ENCODE measurements around the gene ZBTB33. TPM values are rescaled to one million over a fixed set of nuclear protein-coding genes. Genes with fewer than 3 reads are reported as not detected.

The ZBTB33 gene
- polyA plus RNA-seq, 2 of the 4 experiments (the other 2 are of a cell fraction): 12.3 to 14.3 TPM

DNA sequence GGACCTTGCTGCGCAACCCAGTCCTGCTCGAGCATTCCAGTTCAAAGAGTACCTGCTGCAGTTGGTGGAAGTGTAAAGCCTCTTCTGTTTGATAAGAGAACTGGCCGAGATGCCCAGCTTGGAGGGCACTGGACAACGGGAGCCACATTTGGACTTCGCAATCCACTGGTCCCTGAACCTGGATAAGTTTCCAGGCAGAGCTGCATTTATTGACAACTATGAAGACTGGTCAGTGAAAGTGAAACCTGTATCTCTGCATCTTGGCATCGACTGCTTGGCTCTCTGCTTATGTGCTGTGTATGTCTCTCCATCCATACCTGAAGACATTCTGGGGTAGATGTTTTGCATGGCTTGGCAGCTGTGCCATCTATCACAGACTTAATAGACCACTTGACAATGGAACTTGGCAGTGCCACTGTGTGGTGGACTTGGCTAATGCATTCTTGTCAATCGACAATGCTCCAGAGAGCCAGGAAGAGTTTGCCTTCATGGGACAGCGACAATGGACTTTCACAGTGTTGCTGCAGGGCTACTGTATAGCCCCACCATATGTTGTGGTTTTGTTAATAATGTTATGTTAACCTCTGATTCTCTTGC is 43.5 kb upstream of the ZBTB33 start:
- ChIA-PET POLR2A (no interaction called here), CTCF (interaction anchor here (1.0 kb wide), 1 partner anchor 69 kb away, joined by 3 read pairs; no protein-coding TSS in a partner anchor)
- FAIRE-seq: no peak
- peak in 1 of 2 experiments; percentile 4 for DNase-seq (ENCODE audit: low read depth in 1 of 2, low spot score in 1 of 2)
- Histone ChIP-seq H3K4me1 (no peaks in the 10 kb centered on the region), H3K27ac (no peak overlapping the region), H3K9me3 (no peaks in the 10 kb centered on the region), H3K4me2 (no peak overlapping the region), H3K4me3 (no peak overlapping the region)
- TF ChIP-seq ATOH8 (CRISPR knock-in tag; IDR thresholded peaks at IDR 0.05; ENCODE audit: low read depth) (no peak), CEBPB (IDR thresholded peaks at IDR 0.05) (no peak), ESRRA (IDR thresholded peaks at IDR 0.05; ENCODE audit: borderline replicate concordance, low read length) (no peak), BHLHE40 (IDR thresholded peaks at IDR 0.05; ENCODE audit: low read depth, low read length) (no peak), POLR2AphosphoS2 (conservative IDR thresholded peaks at IDR 0.05; ENCODE audit: low read length) (no peak), NFE2L2 (conservative IDR thresholded peaks at IDR 0.05; ENCODE audit: low read length) (no peak), RAD21 (conservative IDR thresholded peaks at IDR 0.05 in 1 of 2, IDR thresholded peaks at IDR 0.05 in 1 of 2) (no peak)
- TF ChIP-seq, protein P1, sequence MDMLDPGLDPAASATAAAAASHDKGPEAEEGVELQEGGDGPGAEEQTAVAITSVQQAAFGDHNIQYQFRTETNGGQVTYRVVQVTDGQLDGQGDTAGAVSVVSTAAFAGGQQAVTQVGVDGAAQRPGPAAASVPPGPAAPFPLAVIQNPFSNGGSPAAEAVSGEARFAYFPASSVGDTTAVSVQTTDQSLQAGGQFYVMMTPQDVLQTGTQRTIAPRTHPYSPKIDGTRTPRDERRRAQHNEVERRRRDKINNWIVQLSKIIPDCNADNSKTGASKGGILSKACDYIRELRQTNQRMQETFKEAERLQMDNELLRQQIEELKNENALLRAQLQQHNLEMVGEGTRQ (IDR thresholded peaks at IDR 0.05): no peak
- WGBS (ENCODE audit: missing lambda C conversion rate): 60% methylated on average over 5 of the region's 8 CpGs
- no peak for ATAC-seq

GRCh38 chrX:120213438-120214265 is 37.0 kb upstream of the ZBTB33 start:
- DNase-seq (ENCODE audit: low read depth in 1 of 2, low spot score in 1 of 2): peak; percentile 55 to 57
- Histone ChIP-seq H3K4me1 (no peaks in the 10 kb centered on the region), H3K4me3 (no peak overlapping the region), H3K27ac (no peak overlapping the region), H3K9me3 (no peaks in the 10 kb centered on the region), H3K4me2 (no peak overlapping the region)
- ChIA-PET CTCF (interaction anchor here (0.8 to 3.0 kb wide), 20 partner anchors 9 to 252 kb away, joined by 3 to 21 read pairs (median 4); partner anchors contain the start of gene ZBTB33), POLR2A (no interaction called here)
- ATAC-seq: peak; percentile 94 to 97
- peak; percentile 96 for FAIRE-seq
- WGBS (ENCODE audit: missing lambda C conversion rate): 14% methylated on average over 6 of the region's 8 CpGs
- TF ChIP-seq NPAS2 (CRISPR knock-in tag; IDR thresholded peaks at IDR 0.05; ENCODE audit: borderline replicate concordance) (no peak), RAD21 (conservative IDR thresholded peaks at IDR 0.05 in 1 of 2, IDR thresholded peaks at IDR 0.05 in 1 of 2) (peak; percentile 54 to 59), KDM1A (IDR thresholded peaks at IDR 0.05; ENCODE audit: low read depth) (no peak), PHF8 (IDR thresholded peaks at IDR 0.05; ENCODE audit: borderline replicate concordance, low read depth) (no peak), NFE2L2 (conservative IDR thresholded peaks at IDR 0.05; ENCODE audit: low read length) (no peak), REST (IDR thresholded peaks at IDR 0.05) (peak; percentile 41; the same call in 1 of the 2 replicates), HOXA7 (CRISPR knock-in tag; IDR thresholded peaks at IDR 0.05) (no peak), HOXB13 (CRISPR knock-in tag; IDR thresholded peaks at IDR 0.05; ENCODE audit: low read depth) (no peak), JUNB (IDR thresholded peaks at IDR 0.05) (no peak), CTCF (IDR thresholded peaks at IDR 0.05) (peak; percentile 62), EHMT2 (IDR thresholded peaks at IDR 0.05; ENCODE audit: low read depth) (no peak), SMC3 (IDR thresholded peaks at IDR 0.05) (0 out of 3 replicates have a peak, but pooled peaks have one; percentile 36), ZFP36 (IDR thresholded peaks at IDR 0.05; ENCODE audit: borderline replicate concordance, partially characterized antibody) (no peak)
- TF ChIP-seq, protein P2, sequence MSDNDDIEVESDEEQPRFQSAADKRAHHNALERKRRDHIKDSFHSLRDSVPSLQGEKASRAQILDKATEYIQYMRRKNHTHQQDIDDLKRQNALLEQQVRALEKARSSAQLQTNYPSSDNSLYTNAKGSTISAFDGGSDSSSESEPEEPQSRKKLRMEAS (IDR thresholded peaks at IDR 0.05): no peak
- TF ChIP-seq, protein P3, sequence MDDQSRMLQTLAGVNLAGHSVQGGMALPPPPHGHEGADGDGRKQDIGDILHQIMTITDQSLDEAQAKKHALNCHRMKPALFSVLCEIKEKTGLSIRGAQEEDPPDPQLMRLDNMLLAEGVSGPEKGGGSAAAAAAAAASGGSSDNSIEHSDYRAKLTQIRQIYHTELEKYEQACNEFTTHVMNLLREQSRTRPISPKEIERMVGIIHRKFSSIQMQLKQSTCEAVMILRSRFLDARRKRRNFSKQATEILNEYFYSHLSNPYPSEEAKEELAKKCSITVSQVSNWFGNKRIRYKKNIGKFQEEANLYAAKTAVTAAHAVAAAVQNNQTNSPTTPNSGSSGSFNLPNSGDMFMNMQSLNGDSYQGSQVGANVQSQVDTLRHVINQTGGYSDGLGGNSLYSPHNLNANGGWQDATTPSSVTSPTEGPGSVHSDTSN (IDR thresholded peaks at IDR 0.05): no peak

Measured in A549 (cell line).